ENCODE measurements around the gene KPNA3.
A peak's percentile ranks its signal among the peaks of the same experiment; 100 is the strongest.
"Not testable (repeated sequence)": the region's sequence is repeated elsewhere in the genome, so short reads cannot be mapped to it uniquely, and the experiment has no call there.

KPNA3 gene

DNA sequence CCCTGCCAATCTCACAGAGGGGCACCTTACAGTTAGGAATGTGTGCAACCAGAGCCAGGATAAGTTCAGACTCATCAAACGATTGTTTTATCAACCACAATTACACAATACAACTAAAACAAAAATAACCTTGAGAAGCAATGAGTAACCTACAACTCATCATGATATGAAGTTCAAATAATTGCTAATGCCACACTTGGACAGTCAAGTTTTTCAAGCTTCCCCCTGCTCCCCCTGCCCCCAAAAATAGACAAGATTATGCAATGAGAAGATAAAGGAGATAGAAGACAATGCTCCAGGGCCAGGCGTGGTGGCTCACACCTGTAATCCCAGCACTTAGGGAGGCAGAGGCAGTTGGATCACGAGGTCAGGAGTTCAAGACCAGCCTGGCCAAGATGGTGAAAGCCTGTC lies 13.6 kb upstream of the KPNA3 start:
- no peak for DNase-seq

DNA sequence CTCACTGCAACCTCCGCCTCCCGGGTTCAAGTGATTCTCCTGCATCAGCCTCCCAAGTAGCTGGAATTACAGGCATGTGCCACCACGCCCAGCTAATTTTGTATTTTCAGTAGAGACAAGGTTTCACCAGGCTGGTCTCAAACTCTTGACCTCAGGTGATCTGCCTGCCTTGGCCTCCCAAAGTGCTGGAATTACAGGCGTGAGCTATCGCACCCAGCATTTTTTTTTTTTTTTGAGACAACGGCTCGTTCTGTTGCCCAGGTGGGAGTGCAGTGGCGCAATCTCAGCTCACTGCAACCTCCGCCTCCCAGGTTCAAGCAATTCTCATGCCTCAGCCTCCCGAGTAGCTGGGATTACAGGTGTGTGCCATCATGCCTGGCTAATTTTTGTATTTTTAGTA lies 10.6 kb upstream of the KPNA3 start:
- DNase-seq: not testable (repeated sequence)

DNA sequence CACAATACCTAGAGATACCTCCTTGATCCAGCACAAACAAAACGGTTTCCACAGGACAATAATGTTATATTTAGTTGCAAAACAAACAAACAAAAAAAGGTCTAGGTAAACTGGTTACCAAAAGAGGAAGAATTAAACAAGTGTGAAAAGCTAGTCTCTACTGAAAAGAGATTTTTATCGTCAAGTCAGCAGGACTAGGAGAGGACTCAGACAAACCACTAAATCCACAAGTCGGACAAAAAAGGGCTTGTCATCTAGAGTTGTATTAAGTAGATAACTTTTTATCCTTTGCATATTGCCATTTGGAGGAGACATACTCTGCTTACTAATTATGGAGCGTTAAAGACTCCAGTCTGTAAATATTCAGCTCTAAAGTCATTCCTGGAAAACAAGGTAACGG lies 9.9 kb upstream of the KPNA3 start:
- no peak for DNase-seq

DNA sequence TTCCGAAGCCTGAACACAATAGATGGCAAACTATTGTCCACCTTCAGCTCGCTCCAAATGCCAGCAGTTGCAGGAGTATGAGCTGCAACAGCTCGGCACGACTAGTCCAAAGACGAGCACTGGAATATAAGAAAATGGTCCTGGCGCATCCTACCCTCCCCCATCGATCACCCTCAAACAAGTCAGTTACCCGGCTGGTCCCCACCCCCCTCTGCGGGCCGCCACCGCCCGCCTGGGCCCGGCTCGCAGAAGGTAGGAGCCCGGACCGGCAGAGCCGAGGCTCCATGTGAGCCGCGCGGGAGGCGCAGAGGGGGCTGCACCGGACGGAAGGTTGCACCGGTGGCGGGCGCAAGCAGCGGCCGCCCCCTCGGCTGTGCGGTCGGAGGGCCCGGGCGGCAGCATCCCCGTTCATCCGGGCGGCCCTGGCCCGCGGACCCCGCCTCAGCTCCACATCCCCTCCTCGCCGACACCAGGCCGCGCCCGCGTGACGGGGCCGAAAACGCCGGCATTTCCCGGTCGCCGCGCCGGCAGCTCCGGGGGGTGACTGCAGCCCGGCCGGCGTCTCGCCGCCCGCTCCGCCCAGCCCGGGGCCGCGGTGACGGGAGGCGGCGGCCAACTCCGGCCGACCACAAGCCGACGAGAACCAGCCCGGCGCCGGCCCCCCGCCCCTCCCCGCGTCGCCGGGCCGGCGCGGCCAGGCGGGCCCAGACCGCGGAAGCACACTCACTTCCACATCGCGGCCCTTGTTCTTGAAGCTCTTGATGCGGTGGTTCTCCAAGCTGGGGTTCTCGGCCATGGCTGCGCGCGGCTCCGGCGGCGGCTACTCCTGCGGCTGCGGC lies 552 bp downstream of the KPNA3 start:
- peak; percentile 21 for DNase-seq

DNA sequence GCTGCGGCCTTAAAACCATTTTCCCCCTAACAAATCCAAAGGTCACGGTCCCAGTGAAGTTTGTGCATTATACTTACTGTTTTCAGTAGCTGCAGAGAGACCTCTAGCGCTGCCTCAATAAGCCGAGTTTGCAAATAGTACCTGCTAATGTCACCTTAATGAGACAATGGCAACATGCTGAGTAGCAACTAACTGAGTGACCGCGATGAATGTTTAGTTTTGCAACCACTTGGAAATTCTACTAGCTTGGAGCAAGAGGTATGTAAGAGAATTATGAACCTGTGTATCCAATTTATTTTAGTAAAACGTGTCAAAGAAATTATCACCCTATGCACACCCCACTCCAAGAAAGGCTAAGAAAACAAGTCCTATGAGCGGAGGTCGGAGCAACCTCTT lies 1.2 kb downstream of the KPNA3 start:
- DNase-seq: peak; percentile 10

DNA sequence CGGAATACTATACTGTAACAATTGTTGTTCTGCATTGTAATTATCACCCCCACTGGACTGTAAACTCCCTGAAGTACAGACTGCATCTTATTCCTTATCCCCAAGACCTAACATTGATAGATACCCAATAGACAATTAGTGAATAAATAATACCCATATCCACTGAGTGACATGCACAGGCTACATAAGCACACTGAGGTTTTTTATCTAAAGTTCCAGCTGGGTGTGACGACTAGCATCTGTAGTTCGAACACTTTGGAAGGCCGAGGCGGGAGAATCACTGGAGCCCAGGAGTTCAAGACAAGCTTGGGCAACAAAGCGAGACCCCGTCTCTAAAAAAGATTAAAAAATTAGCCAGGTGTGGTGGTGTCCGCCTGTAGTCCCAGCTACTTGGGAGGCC lies 2.5 kb downstream of the KPNA3 start:
- DNase-seq: no peak

DNA sequence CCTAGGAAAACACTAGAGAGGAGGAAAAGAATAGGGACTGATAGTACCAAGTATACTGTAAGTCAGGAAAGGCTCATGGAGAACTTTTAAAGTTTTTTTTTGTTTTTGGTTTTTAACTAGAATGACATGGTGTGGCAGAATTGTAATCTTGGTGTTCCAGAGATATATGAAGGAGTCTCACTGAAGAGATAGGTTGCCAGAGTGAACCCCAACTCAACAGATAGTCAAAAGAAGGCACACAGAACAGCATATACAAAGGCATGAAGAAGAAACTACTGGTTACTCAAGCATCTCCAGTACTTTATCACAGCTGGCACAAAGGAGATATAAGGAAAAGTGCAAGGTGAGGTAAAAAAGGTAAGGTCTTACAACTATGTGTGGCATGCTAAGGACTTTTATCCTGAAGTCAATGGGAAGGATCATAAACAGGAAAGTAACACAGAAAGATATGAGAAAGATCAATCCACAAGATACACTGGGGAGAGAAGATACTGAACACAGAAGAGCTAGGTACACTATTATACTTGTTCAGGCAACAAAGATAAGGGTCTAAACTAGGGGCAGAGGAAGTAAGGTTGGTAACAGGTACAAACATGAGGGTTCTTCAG lies 6.0 kb downstream of the KPNA3 start:
- no peak for DNase-seq

DNA sequence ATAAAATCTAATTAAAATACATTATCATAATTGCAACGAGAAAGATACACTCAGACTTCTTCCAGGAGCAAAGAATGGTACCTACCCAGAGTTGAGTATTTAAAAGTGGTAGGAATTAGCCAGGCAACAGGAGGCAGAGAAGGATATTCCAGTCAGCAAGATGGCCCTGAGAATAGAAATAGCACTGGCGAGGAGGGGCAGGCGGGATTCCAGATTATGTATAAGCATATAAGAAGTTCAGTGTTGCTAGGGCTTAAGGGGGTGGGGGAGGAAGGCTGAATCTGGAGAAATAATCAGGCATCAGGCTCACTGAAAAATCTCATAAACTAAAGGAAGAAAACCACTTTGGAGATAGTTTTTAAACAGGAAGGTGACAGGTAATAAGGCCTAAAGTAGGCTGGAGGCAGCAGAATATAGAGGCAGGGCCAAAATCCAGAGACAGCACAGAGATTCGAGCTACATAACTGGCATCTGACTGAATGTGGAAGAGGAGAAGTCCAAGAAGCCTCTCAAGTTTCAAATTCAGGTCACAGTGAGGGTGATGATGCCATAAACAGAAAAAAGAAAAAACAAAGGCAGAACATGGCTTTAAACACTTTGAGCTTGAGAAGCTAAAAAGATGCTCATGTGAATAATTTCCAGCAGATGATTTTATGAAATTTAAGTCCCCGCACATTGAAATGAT lies 7.5 kb downstream of the KPNA3 start:
- DNase-seq: no peak

DNA sequence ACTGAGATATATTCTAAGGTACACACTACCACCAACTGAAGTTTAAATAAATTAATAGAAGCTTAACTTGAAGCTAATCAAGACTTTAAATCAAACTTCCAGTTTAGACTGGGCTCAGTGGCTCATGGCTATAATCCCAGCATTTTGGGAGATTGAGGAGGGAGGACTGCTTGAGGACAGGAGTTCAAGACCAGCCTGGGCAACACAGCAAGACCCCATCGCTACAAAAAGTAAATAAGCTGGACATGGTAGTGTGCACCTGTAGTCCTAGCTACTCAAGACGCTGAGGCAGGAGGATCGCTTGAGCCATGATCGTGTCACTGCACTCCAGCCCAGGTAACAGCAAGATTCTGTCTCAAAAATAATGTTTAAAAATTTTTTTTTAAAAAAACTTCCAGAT lies 8.6 kb downstream of the KPNA3 start:
- DNase-seq: no peak

DNA sequence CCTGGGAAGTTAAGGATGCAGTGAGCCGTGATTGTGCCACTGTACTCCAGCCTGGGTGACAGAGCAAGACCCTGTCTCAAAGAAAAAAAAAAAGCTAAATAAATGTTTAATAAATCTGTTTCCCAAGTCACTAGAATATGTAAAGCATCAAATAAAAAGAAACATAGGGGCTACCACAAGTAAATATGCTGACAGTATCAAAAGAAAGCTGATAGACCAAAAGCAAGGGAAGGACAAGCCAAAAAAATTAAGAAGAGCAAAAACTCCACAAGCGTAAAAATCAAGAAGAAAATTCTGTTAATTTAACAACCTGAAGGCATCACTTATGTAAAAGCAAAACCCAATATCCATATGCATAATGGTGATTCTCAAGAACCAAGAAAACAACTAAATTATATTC lies 9.7 kb downstream of the KPNA3 start:
- DNase-seq: no peak

DNA sequence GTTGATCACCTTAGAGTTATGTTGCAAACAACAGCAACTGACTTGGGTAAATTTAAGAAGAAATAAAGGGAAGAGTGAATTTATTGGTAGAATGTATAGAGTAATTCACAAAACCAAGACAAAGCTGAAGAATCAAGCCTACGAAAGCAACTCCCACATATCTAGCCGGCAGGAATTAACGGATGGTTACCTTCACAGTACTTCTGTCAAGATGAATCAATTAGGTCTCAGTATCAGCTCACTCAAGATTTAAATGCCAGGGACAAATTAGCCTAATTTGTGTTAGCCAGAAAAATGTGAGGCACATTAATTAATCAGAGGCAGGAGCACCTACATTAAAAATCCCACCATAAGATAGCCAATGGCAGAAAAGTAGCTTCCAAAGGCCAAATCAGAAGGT lies 10.7 kb downstream of the KPNA3 start:
- DNase-seq: no peak

DNA sequence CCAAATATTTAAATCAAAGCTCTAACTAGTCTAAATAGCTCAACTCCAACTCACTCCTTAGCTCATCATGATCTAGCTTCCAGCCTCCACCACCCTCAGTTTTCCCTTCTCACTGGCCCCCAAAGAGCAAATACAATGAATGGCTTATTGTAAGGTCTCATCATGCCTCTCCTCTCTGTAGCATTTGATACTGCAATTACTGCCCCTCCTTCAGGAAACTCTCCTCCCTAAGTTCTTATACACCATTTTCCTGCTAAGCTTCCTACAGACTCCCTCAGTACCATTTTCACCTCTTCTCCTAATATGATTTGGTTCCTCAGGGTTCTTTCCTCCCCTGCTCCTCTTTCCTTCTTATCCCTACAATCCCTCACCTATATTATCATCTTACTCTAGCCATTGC lies 12.8 kb downstream of the KPNA3 start:
- no peak for DNase-seq

DNA sequence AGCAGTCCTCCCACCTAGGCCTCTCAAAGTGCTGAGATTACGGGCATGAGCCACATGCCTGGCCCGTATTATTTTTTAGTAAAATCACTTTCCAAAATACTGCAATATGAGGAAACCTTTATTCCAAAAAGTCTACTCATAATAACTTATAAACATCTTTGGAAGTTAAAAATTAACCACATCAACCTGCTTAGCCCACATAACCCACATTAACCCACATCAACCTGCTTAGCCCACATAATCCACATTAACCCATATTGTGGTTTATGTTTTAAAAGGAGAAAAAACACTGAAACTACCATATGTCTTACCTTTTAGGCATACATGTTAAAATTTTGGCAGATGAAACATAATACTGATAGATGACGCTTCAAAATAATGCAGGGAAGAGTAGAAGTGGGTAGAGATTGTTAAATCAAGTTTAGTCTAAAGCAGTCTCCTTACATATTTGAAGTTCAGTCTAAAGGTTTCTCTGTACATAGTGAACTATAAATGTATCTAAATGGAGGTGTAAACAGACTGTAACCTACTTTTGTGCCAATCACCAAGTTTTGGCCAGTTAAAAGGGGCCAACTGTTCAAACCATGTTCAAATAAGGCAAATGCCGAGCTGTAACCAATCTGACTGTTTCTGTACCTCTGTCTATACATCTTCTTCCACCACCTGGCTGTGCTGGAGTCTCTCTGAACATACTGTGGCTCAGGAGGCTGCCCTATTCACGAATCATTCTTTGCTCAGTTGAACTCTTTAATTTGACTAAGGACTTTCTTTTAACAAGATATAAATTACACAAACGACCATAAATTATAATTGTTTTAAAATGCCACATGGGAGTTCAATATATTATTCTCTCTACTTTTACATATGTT lies 14.5 kb downstream of the KPNA3 start:
- DNase-seq: no peak

DNA sequence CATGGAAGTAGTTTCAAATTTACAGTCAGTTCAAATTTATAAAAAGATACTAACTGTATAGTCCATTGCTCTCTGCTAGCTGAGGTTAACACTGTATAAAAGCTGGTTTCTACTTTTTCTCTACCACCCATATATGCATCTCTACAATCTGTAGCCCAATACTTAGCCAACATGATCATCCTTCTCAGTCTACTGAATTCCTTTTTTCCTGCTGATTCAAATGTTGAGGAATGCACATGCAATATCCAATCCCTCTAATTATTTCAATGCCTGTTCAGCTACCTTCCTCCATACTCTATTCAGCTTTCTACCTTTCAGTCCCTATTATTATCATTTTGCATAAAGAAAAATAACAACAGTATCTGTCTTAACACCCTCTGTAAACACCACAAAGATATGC lies 15.6 kb downstream of the KPNA3 start:
- no peak for DNase-seq

DNA sequence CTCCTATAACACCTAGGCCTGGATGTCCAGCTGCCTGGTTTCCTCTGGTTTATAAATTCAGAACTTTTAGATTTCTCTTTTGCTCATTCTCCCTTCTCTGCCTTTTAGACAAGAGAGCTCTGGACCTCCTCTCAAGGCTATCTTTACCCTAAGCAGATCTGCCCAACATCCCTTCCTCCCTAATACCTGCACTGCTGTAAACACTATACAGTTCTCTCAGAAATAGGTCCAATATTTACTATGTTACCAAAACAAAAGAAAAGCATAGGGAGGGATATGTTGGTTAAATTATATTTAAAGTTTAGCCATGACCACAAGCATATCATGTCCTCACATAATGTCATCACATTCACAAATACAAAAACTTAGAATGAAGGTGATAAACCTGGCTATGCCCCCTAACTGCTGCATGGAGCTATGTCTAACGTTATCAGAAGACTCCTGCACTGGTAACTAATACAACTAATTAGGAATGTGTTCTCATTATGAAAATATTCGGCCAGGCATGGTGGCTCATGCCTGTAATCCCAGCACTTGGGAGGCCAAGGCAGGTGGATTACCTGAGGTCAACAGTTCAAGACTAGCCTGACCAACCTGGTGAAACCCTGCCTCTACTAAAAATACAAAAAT lies 18.0 kb downstream of the KPNA3 start:
- DNase-seq: no peak

DNA sequence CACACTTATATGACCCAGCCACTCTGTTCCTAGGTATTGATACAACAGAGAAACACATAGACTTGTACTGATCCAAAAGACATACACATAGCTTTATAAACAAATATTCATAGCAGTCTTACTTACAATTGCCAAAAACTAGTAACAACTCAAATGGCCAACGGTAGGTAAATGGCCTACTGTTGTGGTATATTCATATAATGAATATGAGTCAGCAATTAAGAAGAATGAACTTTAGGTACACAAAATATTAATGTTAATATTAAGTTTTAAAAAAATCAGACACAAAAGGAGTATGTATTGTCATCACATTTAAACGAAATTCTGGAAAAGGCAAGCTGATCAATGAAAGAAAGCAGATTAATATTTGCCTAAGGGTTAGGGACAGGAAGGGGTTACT lies 19.7 kb downstream of the KPNA3 start:
- DNase-seq: no peak

DNA sequence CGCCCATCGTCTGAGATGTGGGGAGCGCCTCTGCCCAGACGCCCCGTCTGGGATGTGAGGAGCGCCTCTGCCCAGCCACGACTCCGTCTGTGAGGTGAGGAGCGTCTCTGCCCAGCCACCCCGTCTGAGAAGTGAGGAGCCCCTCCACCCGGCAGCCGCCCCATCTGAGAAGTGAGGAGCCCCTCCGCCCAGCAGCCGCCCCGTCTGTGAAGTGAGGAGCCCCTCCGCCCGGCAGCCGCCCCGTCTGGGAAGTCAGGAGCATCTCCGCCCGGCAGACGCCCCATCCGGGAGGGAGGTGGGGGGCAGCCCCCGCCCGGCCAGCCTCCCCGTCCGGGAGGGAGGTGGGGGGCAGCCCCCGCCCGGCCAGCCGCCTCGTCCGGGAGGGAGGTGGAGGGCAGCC lies 30.7 kb downstream of the KPNA3 start:
- DNase-seq: not testable (repeated sequence)

DNA sequence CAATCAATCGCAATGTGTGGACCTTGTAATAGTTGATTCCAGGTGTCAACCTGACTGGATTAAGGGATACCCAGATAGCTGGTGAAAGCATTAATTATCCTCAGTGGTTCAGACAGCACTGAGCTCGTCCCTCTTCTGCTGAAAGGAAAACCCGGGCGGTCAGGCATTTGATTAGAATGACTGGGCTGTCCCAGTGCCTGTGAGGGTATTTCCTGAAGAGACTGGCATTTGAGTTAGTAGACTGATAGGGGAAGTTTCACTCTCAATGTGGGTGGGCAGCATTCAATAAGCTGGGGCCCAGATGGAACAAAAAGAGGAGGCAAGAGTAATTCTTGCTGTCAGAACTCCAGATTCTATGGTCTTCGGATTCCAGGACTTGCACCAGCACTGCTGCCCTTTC lies 31.9 kb downstream of the KPNA3 start:
- DNase-seq: peak; percentile 21

DNA sequence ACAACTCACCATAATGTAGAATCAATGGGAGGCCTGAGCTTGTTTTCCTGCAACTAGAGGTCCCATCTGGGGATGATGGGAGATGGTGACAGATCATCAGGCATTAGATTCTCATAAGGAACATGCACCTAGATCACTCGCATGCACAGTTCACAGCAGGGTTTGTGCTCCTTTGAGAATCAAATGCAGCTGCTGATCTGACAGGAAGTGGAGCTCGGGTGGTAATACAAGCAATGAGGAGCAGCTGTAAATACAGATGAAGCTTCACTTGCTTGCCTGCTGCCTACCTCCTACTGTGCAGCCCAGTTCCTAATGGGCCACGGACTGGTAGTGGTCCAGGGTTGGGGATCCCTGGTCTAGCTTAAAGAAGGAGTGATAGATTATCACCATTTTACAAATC lies 33.0 kb downstream of the KPNA3 start:
- DNase-seq: no peak

DNA sequence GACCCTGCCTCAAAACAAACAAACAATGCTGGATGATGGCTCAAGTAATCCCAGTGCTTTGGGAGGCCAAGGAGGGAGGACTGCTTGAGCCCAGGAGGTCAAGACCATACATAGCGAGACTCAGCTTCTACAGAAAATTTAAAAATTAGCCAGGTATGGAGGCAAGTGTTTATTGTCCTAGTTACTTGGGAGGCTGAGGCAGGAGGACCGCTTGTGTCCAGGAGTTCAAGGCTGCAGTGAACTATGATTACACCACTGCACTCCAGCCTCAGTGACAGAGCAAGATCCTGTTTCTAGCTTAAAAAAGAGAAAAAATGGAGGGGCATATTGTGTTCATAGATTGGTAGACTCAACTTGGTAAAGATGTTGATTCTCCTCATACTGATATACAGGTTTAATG lies 36.2 kb downstream of the KPNA3 start:
- no peak for DNase-seq

DNA sequence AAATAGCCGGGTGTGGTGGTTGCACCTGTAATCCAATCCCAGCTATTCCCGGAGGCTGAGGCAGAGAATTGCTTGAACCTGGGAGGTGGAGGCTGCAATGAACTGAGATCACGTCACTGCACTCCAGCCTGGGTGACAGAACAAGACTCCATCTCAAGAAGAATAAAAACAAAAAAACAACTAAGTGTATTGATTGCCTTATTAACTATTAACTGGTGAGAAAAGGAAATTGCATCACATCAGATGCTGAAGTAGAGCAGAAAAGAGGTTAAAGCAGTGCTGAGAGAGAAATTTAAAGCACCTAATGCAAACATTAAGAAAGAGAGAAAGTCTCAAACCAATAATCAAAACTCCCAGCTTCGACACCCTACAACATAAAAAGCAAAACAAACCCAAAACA lies 38.3 kb downstream of the KPNA3 start:
- DNase-seq: no peak

DNA sequence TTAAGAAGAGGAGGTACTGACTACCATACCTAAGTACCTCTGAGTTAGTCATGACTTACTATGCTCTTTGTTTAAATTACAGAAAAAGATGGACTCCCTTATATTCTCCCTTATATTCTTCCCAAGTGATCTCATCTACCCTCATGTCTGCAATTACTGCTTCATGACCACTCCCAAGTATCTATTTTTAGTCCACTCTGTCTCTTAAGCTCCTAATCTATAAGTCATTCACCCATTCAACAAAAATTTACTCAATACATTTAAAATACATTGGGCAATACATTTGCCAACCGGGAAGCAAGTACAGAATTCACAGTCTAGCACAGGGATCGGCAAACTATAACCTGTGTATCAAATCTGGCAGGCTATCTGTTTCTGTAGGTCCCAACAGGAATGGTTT lies 42.6 kb downstream of the KPNA3 start:
- no peak for DNase-seq

DNA sequence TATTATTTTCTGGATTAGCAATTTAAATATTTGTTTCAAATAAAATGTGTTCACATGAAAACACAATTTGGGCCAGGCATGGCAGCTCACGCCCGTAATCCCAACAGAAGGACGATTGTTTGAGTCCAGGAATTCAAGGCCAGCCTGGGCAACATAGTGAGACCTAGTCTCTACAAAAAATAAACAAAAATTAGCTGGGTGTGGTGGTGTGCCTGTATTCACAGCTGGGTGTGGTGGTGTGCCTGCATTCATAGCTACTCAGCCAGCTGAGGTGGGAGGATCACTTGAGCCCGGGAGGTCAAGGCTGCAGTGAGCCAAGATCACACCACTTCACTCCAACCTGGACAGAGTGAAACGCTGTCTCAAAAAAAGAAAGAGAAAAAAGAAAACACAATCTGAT lies 46.4 kb downstream of the KPNA3 start:
- no peak for DNase-seq

Measured in inflammatory macrophage treated with lipopolysaccharide for 4 hours (primary cell).